ENCODE results near the gene C4BPB.
A peak's percentile ranks its signal among the peaks of the same experiment; 100 is the strongest.

Gene C4BPB

GRCh38 chr1:207145401-207146058, 56.9 kb downstream of the C4BPB start:
- peak; percentile 1 for DNase-seq (ENCODE audit: low spot score)

All from putamen (tissue), 1 donor.